GM19463 (cell line): Measurements from ENCODE around the gene ERCC1.

ENCODE experiments used
- ATAC-seq: cut with Tn5 transposase; IDR thresholded peaks from one replicate; pipeline ENCODE4 v1.9.1; 2021; ENCODE audit warnings: mild to moderate bottlenecking, moderate library complexity; ENCODE audit not compliant: unreplicated experiment

The ERCC1 gene

GRCh38 chr19:45370410-45371204 lies 53.1 kb downstream of the ERCC1 start, which contains the start of gene ERCC2:
Gene ERCC2 (minus strand): TSS chr19:45370573. CDS start chr19:45370540, 33 bp downstream.
- ATAC-seq = peak; percentile 98

- ATAC-seq = no peak
Measured at GRCh38 chr19:45368737-45369340, 54.9 kb downstream of the ERCC1 start.

- no peak for ATAC-seq
Measured at GRCh38 chr19:45368127-45368526, 55.6 kb downstream of the ERCC1 start.

DNA sequence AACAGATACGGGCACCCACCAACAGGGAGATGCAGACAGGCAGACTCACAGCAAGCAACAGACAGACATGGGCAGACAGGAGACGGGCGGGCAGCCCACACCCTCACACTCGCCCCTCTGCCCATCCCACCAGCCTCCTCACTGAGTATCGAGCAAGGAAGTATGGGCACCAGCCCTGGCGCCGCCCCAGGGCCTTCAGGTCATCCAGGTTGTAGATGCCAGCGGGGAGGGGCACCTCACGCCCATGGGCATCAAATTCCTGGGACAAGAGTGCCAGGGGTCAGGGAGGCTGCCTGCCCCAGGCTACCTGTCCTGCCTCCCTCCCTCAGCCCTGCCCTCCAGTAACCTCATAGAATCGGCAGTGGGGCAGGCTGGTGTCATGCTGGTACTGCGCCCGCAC lies 59.0 kb downstream of the ERCC1 start:
- no peak for ATAC-seq

- no peak for ATAC-seq
Measured at GRCh38 chr19:45363861-45364459, 59.8 kb downstream of the ERCC1 start.

DNA sequence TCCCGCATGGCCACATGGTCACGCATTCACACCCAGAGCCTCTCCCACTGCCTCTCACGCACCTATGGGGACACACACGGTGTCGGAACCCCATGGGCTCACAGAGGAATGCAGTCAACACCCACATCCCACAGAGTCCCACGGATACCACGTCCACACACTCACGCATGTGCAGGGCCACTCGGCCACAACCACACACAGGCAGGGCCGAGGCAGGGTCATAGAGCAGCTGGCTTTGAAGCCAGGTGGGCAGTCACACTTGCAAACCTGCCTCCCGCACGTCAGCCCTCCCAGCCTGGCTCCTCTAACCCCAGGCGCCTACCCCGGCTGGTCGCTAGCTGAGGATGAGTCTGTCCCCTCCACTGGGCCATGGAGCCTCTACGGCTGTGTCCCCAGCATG lies 61.4 kb downstream of the ERCC1 start:
- no peak for ATAC-seq

DNA sequence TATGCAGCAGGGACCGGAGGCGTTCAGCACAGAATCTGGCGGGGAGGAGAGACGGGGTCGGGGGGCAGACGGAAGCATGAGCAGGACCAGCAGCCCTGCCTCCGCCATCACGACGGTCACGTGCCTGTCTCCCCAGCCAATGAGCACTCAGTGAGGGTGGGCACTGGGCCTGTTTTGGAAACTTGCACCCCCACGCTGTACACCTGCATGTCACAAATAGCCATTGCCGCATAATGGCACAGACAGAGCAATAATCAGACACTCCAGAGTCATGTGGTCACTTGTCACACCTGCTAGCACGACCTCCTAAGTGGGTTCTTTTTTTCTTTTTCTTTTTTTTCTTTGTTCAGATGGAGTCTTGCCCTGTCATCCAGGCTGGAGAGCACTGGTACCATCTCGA lies 62.1 kb downstream of the ERCC1 start:
- no peak for ATAC-seq

DNA sequence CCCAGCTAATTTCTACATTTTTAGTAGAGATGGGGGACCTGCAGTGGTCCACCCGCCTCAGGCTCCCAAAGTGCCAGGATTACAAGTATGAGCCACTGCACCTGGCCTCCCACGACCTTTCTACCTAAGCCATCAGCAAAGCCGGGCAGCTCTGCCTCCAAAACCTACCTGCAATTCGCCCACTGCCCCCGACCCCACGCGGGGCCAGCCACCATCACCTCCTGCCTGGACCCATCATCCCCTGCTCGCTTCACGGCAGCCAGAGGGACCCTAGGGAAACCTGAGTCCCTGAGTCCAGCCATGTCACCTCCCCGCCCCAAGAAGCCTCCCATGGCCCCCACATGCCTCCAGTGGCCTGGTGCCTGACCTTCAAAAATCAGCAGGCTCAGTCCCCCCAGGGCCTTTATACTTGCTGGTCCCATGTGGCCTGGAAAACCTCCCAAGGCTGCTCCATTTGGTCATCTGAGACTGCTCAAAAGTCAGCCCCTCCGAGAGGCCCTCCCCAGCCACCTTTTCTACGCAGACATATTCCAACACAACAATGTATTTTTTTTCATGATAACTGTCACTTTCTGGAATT lies 65.4 kb downstream of the ERCC1 start:
- ATAC-seq = no peak

GRCh38 chr19:45357445-45357783 lies 66.3 kb downstream of the ERCC1 start:
- no peak for ATAC-seq
